HL-60/S4 treated with retinoic acid at 250 ng/mL for 4 days and 3 days (cell line): ENCODE data around the gene WFDC1.

Source experiments
- in situ Hi-C: fragments of 300-500 bp; cut with MboI; formaldehyde crosslinking; loops from 2 replicates; pipeline ENCODE4 v1.7.0; 2022; ENCODE audit warnings: low sequenced_read_pairs

WFDC1 gene

DNA sequence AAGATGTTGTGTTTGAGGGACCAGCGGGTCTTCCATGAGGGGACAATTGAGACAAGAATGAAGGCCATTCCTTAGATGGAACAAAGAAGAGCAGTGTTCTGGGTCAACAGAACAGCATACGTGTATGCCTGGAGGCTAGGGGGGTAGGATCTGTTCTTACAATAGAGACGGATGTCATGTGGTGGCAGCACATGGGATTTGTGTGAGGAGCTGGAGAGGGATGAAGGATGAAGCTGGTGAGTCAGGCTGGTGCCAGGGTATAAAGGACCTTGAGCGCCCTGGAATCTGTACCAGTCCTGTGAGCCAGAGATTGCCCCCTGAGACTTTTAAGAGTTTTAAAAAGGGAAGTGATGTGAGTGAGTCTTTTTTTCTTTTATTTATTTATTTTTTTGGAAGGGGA lies 22.8 kb upstream of the WFDC1 start:
- in situ Hi-C loops = no loop called here

DNA sequence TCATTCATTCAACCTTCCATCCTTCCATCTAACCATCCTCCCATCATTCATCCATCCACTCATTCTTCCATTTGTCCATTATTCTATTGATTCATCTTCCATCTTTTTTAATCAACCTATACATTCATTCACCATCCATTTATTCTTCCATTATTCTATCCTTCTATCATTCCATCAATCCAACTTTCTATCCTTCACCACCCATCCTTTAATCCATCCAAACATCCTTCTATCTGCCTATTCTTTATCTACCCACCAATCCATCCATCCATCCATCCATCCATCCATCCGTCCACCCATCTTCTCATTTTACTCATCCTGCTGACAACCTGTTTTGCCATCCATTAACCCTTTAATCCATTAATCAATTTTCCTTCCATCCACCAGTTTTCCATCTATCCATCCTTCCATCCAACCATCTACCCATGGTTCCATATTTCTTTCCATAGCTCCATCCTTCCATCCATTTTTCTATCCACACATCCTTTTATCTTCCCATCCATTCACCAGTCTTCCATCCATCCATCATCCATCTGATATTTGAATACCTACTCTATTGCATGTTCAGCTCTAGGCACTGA lies 21.8 kb upstream of the WFDC1 start:
- in situ Hi-C loops = no loop called here

DNA sequence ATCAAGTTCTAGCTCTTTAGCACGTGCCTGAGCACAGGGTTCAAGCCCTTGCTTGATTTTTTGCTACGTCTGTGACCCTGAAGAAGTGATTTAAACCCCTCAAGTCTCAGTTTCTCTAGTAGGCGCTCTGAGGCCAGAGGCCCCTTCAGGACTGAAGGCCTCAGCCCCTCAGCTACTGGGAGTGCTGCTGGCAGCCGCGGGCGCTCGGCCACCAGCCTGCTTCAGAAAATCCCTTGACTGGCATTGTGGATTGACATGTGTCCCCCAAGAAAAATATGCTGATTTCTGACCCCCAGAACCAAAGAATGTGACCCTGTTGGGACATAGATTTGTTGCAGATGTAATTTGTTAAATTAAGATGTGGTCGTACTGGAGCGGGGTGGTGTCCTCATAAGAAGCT lies 20.2 kb upstream of the WFDC1 start:
- in situ Hi-C loops = no loop called here

DNA sequence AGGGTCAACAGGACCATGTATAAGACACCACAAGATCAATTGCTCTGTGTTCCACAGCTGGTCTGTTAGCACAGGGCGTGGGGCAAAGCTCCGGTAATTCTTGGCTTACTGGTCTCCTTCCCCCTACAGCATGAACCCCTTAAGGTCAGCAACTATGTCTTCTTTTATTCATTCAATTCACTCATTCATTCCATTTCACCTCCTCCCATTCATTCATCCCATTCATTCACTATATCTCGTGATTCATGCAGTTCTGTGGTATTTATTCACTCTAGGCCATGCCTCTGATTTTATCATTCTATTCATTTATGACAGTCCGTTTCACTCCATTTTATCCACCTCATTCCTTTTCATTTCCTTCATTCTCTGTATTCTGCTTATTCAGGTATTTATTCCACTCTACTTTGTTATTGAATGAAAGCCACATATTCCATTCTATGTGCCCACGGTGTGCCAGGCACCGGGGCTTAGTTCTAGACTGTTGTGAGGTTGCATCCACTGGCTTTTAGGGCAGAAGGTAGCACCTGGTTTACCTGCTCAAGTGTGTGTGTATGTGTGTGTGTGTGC lies 19.0 kb upstream of the WFDC1 start:
- in situ Hi-C loops = loop anchor here (25.0 kb wide), 1 partner anchor 212 kb away; no protein-coding TSS in a partner anchor

DNA sequence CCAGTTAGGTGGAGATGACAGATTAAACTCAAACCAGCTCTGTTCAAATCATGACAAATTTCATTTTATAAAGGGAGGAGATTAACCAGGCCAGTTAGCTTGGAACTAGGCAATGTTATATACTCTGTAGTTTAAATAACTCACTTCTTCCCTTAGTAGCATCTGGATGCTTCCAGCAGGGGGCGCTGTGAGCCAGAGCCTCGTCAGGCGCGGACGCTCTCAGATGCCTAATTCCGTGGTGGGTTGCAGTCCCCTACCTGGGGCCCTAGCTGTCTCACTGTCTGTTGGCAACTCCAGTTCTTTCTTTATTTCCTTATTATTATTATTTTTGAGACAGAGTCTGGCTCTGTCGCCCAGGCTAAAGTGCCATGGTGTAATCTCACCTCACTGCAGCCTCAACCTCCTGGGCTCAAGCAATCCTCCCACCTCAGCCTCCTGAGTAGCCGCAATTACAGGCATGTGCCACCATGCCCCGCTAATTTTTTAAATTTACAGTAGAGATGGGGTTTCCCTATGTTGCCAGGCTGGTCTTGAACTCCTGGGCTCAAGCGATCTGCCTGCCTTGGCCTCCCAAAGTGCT lies 17.3 kb upstream of the WFDC1 start:
- in situ Hi-C loops = loop anchor here (25.0 kb wide), 1 partner anchor 210 kb away; no protein-coding TSS in a partner anchor

DNA sequence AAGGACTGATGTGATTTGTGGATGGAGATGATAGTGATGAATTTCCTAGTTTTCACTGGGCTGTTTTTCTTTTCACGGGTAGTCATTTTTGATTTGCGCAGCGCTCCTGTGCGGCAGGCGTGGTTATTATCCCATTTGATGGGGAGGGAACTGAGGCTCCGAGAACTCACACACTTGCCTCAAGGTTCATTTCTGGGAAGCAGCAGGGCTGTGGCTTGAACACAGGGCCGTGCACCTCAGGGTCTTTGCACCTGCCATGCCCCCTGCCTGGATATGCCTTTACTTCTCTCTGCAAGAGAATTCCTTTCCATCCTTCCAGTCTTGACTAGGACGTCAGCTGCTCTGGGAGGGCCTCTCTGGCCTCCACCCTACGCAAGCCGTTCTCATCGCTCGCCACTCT lies 16.3 kb upstream of the WFDC1 start:
- in situ Hi-C loops = loop anchor here (25.0 kb wide), 1 partner anchor 209 kb away; no protein-coding TSS in a partner anchor

DNA sequence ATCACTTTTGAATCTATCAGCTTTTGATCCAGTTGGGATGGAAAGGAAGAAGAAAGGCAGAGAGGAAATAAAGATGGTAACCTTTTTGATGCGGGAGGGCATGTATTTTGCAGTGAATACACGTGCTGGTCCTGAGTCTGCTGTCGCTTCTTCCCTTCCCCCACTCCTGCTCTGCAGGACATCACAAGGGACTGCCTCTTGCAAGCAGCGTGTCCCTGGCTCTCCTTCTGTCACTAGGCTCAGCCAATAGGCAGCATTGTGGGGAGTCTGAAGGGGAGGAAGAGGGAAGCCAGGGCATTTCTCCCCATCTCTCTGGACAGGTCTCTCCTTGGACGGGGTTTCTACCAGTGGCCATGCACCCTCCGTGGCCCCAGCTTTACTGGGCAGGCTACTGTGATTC lies 15.7 kb upstream of the WFDC1 start:
- in situ Hi-C loops = loop anchor here (25.0 kb wide), 1 partner anchor 208 kb away; no protein-coding TSS in a partner anchor

DNA sequence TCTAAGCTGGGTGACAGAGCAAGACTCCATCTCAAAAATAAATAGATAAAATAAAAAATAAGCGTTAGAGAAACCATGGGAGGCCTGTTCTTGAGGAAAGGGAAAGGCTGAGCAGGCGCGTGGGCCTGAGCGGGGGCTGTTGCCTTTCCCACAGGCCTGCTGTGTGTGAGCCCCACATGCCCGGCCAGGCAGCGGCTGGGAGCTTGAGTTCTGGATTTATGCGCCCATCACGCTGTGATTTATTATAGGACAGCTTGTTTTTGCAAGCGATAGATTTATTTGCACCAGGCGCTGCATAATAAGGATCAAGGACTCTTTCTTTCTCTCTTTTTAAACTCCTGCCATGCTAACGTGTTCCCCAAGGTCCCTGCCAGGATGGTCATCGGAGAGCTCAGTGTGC lies 14.8 kb upstream of the WFDC1 start:
- in situ Hi-C loops = loop anchor here (25.0 kb wide), 1 partner anchor 207 kb away; no protein-coding TSS in a partner anchor

DNA sequence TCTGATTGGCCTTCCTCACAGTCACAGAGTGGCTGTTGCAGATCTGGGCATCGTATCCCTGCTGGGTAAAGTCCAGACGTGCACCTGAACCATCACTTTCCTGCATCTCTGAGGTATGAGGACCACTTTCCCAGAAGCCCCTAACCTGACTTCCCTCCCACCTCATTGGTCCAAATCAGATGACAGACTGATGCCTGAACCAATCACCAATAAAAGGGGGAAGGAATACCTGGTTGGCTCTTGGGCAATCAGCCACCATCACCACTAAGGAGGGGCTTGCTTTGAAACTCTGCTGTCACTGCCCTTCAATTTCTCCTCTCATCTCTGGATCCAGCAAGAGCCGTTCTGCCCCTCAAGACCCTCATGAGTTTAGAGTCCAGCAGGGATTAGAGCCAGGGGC lies 13.6 kb upstream of the WFDC1 start:
- in situ Hi-C loops = loop anchor here (25.0 kb wide), 1 partner anchor 206 kb away; no protein-coding TSS in a partner anchor

DNA sequence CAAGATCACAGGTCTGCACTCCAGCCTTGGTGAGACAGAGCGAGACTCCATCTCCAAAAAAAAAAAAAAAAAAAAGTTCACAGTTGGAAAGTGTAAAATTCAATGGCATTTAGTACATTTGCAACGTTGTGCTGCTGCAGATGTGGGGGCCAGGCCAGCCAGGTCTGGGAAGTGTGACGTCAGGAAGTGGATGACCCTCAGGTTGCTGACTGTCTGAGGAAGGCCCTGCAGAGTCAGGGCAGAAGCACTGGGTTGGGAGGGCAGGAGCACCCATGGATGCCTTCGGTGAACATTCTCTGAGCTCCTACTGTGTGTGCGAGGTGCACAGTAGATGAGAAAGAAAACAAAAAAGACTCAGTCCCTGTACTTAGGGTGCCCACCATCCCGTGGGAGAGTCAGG lies 12.1 kb upstream of the WFDC1 start:
- in situ Hi-C loops = loop anchor here (25.0 kb wide), 1 partner anchor 205 kb away; no protein-coding TSS in a partner anchor

DNA sequence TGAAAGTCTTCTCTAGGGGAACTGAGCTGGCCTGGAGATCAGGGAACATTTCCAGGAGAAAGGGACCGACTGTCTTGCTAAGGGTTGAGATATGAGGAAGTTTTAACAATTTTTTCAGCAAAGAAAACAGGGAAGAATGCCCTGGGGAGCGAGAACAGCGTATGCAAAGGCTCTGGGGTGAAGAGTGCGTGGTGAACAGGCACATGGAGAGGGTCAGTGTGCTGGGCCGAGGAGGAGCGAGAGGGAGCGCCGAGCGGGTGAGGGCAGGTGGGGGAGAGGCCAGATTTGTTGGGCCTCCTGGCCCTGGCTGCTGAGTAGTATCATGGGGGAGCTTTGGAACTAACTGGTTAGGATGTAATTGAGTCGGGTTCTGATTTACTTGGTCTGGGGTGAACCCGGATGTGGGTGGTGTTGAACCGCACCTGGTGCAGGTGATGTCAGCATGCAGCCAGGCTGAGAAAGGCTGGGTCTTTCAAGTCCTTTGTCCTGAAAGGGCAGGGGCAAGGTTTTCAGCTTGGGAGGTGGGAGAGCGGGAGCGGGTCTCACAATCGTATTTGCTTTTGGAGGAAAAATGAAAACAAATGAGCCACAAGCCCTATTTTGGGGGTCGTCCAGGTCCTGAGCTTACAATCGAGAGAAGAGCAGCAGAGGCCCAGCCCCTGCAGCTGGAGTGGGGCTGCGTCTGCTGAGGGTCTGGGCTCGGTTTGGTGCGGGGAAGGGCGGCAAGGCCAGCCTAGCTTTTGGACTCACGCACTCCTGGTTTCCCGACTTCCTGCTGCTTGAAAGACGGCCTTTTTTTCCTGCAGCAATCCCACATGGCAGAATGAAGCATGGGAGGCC lies 11.1 kb upstream of the WFDC1 start:
- in situ Hi-C loops = loop anchor here (25.0 kb wide), 1 partner anchor 204 kb away; no protein-coding TSS in a partner anchor

DNA sequence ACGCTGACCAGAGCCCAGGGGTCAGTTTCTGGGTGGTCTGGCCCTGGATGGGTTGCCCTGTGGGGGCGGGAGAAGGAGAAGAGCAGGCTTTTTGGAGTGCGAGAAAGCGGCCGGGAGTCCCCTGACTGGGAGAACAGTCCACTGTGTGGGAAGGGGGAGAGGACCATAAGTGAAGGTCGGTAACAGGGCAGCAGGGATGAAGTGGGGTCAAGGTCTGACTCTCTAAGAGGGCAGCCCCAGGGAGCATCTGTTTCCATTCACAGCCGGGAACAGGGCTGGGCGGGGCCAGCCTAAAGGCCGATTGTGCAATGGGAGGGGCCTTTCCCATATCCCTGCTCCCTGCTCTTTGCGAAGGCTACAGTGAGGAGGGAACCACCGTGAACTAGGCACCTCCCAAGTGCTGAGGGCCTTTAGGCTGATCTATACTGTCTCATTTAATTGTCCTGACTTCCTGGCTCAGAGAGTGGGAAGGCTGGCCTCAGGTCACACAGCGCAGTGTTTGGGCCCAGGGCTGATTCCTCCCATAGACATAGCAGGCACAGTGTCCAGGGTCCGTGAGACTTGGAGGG lies 10.4 kb upstream of the WFDC1 start:
- in situ Hi-C loops = loop anchor here (25.0 kb wide), 1 partner anchor 203 kb away; no protein-coding TSS in a partner anchor

DNA sequence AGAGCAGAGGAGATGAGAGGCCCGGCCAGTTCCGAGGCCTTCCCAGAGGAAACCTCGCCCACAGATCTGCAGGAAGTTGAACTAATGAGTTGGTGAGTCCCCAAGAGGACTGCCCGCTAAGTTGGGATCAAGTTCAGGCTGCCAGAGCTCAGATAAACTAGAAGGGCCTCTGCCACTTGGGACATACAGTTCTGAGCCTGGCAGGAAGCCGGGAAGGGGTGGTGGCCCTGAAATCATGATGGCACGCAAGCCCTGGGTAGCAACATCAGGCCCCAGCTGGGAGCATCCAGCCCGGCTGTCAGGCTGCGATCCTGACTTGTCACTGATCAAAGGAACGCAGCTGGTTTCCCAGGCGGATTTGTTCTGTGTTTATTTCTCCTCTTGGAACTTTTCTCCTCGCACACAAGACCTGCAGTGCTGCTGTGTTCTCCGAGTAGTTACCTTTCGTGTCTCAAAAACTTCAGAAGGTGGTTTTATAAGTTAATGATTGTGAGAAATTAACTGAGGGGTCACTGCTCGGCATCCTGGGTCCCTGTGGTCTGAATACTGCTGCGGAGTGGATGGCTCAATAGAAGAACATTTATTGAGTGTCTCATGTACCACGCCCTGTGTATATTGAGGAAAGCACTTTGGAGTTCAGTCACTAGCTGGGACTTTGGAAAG lies 8.0 kb upstream of the WFDC1 start:
- in situ Hi-C loops = loop anchor here (25.0 kb wide), 1 partner anchor 201 kb away; no protein-coding TSS in a partner anchor

DNA sequence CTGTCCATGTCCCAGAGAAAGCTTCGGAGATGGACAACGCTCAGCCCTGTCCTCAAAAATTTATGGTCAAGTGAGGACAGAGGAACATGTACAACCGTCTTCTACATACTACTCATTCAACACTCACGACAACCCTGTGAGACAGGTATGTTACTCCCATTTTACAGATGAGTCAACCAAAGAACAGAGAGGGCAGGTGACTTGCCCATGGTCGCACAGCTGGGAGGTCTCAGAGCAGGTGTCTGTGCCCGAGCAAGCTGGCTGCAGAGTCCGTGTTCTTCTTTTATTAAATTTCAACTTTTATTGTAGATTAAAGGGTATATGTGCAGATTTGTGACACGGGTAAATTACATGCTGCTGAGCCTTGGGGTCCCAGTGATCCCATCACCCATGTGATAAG lies 5.8 kb upstream of the WFDC1 start:
- in situ Hi-C loops = loop anchor here (25.0 kb wide), 1 partner anchor 198 kb away; no protein-coding TSS in a partner anchor

DNA sequence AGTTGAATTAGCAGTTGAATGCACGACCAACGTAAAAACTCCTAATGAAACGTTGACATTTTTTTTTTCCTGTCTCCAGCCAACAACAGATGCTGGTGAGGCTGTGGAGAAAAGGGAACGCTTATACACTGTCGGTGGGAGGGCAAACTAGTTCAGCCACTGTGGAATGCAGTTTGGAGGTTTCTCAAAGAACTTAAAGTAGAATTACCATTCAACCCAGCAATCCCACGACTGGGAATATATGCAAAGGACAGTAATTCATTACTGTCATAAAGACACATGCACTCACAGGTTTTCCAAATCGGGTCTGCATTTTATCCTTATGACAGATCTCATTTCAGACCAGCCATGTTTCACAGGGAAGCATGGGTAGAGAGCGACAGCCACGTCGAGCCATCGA lies 3.5 kb upstream of the WFDC1 start:
- in situ Hi-C loops = loop anchor here (25.0 kb wide), 1 partner anchor 196 kb away; no protein-coding TSS in a partner anchor

DNA sequence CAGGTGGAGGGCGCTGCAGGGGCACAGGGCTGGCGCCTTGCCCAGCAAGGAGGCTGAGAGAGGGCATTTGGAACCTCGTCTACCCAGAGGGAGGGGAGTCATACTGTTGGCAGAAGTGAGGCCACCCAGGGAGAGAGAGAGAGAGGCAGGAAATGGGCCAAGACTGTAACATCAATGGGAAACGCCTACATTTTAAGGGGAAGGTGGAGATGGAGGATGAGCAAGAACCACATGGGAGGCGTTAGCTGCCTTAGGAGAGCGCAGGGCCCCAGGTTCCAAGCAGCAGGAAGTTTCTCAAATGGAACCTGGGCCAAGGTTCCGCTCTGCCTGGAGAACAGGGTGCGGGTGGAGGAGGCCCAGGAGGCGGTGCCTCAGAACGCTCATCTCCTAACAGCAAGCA lies 2.7 kb upstream of the WFDC1 start:
- in situ Hi-C loops = loop anchor here (25.0 kb wide), 1 partner anchor 195 kb away; no protein-coding TSS in a partner anchor

DNA sequence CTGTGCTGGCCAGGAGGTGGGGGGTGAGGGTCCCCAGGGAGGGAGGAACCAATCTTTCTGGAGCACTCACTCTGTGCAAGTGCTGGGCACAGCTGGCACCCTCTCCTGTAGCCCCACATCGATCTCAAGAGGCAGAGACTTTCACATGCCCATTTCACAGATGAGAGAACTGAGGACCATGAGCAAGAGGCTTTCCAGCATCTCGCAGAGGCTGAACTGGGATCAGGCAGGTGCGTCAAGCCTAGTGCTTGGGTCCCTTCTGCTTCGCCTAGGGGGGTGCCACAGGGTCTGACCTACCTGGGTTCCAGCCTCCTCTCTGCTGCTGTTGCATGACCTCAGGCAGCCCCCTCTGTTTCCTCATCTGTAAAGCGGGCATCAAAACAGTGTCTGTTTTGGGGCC lies 1.3 kb upstream of the WFDC1 start:
- in situ Hi-C loops = loop anchor here (25.0 kb wide), 1 partner anchor 194 kb away; no protein-coding TSS in a partner anchor

DNA sequence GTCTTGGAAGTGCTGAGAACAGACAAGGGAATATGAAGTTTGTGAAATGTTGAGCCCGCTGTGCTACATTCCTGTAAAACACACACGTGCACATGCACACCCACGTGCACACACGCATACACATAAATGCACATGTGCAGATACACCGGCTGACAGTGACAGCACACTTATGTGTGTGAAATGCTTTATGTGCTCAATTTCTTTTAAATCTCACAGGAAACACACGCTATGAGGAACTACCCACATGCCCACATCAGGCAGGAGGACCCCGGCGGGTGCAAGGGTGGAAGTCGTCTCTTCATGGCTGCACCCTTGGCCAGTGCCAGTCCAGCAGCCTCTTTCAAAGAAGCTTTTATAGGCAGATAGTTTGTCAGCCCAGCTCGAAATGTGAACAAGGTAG lies 561 bp upstream of the WFDC1 start:
- in situ Hi-C loops = loop anchor here (25.0 kb wide), 1 partner anchor 193 kb away; no protein-coding TSS in a partner anchor

DNA sequence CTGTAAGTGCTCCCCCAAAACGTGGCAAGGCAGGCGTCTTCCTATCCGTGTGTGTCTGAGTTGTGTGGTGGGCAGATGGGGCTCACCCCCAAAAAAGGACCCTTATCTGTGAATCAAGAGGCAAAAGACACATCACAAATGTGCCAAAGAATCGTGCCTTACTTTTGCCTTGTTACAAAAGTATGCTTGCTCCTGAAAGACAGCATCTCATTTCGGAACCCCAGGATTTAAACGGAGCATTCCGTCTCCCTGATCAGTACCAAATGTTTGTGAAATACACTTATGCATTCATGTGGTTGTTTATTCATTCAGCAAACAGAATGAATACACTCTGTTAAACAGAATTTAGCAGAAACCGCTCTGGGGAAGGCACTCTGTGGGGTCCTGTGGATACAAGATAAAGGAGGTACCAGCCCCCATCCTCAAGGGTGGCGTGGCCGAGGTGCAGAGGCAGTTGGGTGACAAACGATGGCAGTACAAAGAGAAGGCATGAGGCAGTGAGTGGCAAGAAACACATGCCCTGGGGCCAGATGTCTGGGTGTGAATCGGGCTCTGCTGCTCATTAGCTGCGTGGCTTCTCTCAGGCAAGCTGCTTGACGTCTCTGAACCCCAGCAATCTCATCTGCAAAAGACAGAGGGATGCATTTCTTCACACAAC lies 654 bp downstream of the WFDC1 start:
- in situ Hi-C loops = loop anchor here (25.0 kb wide), 1 partner anchor 192 kb away; no protein-coding TSS in a partner anchor
